HG03060 (cell line): ENCODE measurements around the gene MED23.

ENCODE experiments used
- ATAC-seq: cut with Tn5 transposase; IDR thresholded peaks from one replicate; pipeline ENCODE4 v1.9.1; 2021; ENCODE audit warnings: low read depth, moderate number of reproducible peaks; ENCODE audit not compliant: unreplicated experiment

The MED23 gene

GRCh38 chr6:131640576-131640975 is 12.5 kb upstream of the MED23 start:
- no peak for ATAC-seq

- ATAC-seq, result no peak
Measured at GRCh38 chr6:131640100-131640499, 12.1 kb upstream of the MED23 start.

GRCh38 chr6:131638013-131638412 is 10.0 kb upstream of the MED23 start:
- ATAC-seq, result no peak

- ATAC-seq, result no peak
Measured at GRCh38 chr6:131636880-131637792, 9.1 kb upstream of the MED23 start, which contains the start of gene ENPP3. Gene ENPP3 (plus strand): TSS chr6:131637302. CDS start chr6:131637385, 83 bp downstream.

- peak; percentile 93 for ATAC-seq
Measured at GRCh38 chr6:131635384-131636340, 7.6 kb upstream of the MED23 start.

- no peak for ATAC-seq
Measured at GRCh38 chr6:131631625-131632289, 3.7 kb upstream of the MED23 start.

GRCh38 chr6:131629651-131630050 is 1.6 kb upstream of the MED23 start:
- ATAC-seq, result no peak

GRCh38 chr6:131628726-131629125 is 684 bp upstream of the MED23 start:
- no peak for ATAC-seq

GRCh38 chr6:131615275-131615674 is 12.8 kb downstream of the MED23 start:
- ATAC-seq, result no peak

GRCh38 chr6:131613296-131613925 is 14.6 kb downstream of the MED23 start:
- ATAC-seq, result no peak

GRCh38 chr6:131602781-131603312 is 25.2 kb downstream of the MED23 start:
- no peak for ATAC-seq

GRCh38 chr6:131600716-131601115 is 27.3 kb downstream of the MED23 start:
- no peak for ATAC-seq

GRCh38 chr6:131597446-131597845 is 30.6 kb downstream of the MED23 start:
- ATAC-seq, result no peak

GRCh38 chr6:131594074-131594473 is 34.0 kb downstream of the MED23 start:
- ATAC-seq, result no peak

- ATAC-seq, result no peak
Measured at GRCh38 chr6:131592935-131593334, 35.1 kb downstream of the MED23 start.

GRCh38 chr6:131588643-131589042 is 39.4 kb downstream of the MED23 start:
- no peak for ATAC-seq

- ATAC-seq, result no peak
Measured at GRCh38 chr6:131587909-131588308, 40.1 kb downstream of the MED23 start.

GRCh38 chr6:131586543-131586942 is 41.5 kb downstream of the MED23 start:
- no peak for ATAC-seq

- ATAC-seq, result no peak
Measured at GRCh38 chr6:131581523-131581922, 46.5 kb downstream of the MED23 start.
